NCI-H2081 treated with DMSO at 0.1 percent for 48 hours (cell line): Measurements from ENCODE around the gene RXRA.

Experiments
- DNase-seq: peaks from one replicate; lab custom pipeline; 2025; lab: John Stamatoyannopoulos, UW

RXRA gene

GRCh38 chr9:134400283-134400682 is 74.0 kb downstream of the RXRA start:
- no peak for DNase-seq

GRCh38 chr9:134401391-134401790 is 75.1 kb downstream of the RXRA start:
- DNase-seq: no peak

- no peak for DNase-seq
Measured at GRCh38 chr9:134402182-134402581, 75.9 kb downstream of the RXRA start.

- no peak for DNase-seq
Measured at GRCh38 chr9:134403292-134403681, 77.0 kb downstream of the RXRA start.

GRCh38 chr9:134403682-134404301 is 77.5 kb downstream of the RXRA start:
- DNase-seq: no peak

- no peak for DNase-seq
Measured at GRCh38 chr9:134404376-134405358, 78.4 kb downstream of the RXRA start.

GRCh38 chr9:134405527-134405926 is 79.3 kb downstream of the RXRA start:
- DNase-seq: no peak

GRCh38 chr9:134406366-134407120 is 80.3 kb downstream of the RXRA start:
- DNase-seq: no peak

- DNase-seq: no peak
Measured at GRCh38 chr9:134407121-134407779, 81.0 kb downstream of the RXRA start.

GRCh38 chr9:134408389-134408788 is 82.1 kb downstream of the RXRA start:
- no peak for DNase-seq

- DNase-seq: no peak
Measured at GRCh38 chr9:134408939-134409737, 82.9 kb downstream of the RXRA start.

- DNase-seq: no peak
Measured at GRCh38 chr9:134410071-134410834, 84.0 kb downstream of the RXRA start.

GRCh38 chr9:134410835-134411217 is 84.6 kb downstream of the RXRA start:
- no peak for DNase-seq

- no peak for DNase-seq
Measured at GRCh38 chr9:134411440-134412297, 85.4 kb downstream of the RXRA start.

- DNase-seq: no peak
Measured at GRCh38 chr9:134412298-134412711, 86.0 kb downstream of the RXRA start.

- no peak for DNase-seq
Measured at GRCh38 chr9:134413112-134413715, 87.0 kb downstream of the RXRA start.

GRCh38 chr9:134413890-134414623 is 87.8 kb downstream of the RXRA start:
- DNase-seq: no peak

- DNase-seq: no peak
Measured at GRCh38 chr9:134414900-134415425, 88.7 kb downstream of the RXRA start.
